Measurements from ENCODE around the gene DENND2A.
"Not testable (repeated sequence)": the region's sequence is repeated elsewhere in the genome, so short reads cannot be mapped to it uniquely, and the experiment has no call there.

The DENND2A gene

DNA sequence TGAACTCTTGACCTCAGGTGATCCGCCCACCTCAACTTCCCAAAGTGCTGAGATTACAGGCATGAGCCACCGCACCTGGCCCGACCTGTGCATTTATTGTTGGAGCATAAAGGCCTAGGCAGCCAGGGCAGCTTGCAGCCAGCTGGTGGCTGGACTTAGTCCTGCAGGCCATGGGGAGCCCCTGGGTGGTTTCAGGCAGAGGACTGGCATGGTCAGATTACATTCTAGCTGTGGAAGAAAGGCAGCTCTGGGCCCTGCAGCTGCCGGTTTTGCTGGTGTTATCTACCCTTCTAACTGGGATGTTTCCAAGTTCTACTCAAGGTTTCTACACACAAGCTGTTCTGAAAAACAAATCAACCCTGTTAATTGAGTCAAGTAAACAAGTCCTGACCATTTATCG is 138.6 kb downstream of the DENND2A start:
- ChIA-PET POLR2A (no interaction called here), CTCF (interaction anchor here (0.6 to 3.4 kb wide), 8 partner anchors 9 to 151 kb away, joined by 3 to 17 read pairs (median 4); no protein-coding TSS in a partner anchor)
- DNase-seq (ENCODE audit: low read depth, low spot score), result no peak

GRCh38 chr7:140497807-140498206 is 142.8 kb downstream of the DENND2A start:
- CTCF ChIA-PET, result interaction anchor here (1.1 to 1.3 kb wide), 2 partner anchors 10 to 156 kb away, joined by 4 to 5 read pairs; no protein-coding TSS in a partner anchor
- H3K4me3 ChIP-seq (ENCODE audit: low read depth, low read length); POLR2A ChIA-PET; DNase-seq (ENCODE audit: low read depth, low spot score): not testable (repeated sequence)

More for the DNA sequence above, 138.6 kb downstream of the DENND2A start:
- TF ChIP-seq, protein P1, sequence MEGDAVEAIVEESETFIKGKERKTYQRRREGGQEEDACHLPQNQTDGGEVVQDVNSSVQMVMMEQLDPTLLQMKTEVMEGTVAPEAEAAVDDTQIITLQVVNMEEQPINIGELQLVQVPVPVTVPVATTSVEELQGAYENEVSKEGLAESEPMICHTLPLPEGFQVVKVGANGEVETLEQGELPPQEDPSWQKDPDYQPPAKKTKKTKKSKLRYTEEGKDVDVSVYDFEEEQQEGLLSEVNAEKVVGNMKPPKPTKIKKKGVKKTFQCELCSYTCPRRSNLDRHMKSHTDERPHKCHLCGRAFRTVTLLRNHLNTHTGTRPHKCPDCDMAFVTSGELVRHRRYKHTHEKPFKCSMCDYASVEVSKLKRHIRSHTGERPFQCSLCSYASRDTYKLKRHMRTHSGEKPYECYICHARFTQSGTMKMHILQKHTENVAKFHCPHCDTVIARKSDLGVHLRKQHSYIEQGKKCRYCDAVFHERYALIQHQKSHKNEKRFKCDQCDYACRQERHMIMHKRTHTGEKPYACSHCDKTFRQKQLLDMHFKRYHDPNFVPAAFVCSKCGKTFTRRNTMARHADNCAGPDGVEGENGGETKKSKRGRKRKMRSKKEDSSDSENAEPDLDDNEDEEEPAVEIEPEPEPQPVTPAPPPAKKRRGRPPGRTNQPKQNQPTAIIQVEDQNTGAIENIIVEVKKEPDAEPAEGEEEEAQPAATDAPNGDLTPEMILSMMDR (IDR thresholded peaks at IDR 0.05; ENCODE audit: insufficient read depth, low read length, missing control alignments), result no peak
- H3K4me3 ChIP-seq (ENCODE audit: low read depth, low read length), result no peak overlapping the region

DNA sequence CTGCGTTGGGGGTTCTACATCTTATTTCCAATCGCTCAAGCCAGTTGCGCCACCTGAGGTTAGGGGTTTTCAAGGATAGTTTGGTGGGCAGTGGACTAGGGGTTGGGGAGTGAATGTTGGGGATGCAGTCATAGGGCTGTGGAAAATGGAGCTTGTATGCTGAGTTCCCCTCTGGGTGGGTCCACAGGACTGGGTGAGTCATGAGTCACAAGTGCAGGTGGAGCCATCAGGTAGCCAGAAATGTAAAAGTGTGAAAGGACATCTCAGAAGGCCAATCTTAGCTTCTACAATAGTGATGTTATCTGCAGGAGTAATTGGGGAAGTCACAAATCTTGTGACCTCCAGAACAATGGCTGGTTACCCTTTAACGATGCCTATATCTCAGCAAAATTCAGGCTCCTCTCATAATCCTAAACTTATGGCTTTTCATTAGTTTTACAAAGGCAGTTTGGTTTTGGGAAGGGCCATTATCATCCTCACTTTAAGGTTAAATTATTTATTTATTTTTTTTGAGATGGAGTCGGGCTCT is 143.3 kb downstream of the DENND2A start:
- DNase-seq (ENCODE audit: low read depth, low spot score), result no peak
- TF ChIP-seq, protein P1 (IDR thresholded peaks at IDR 0.05; ENCODE audit: insufficient read depth, low read length, missing control alignments), result no peak
- POLR2A ChIA-PET, result no interaction called here

GRCh38 chr7:140495514-140496097 is 145.0 kb downstream of the DENND2A start:
- H3K4me3 ChIP-seq (ENCODE audit: low read depth, low read length), result no peak overlapping the region
- TF ChIP-seq, protein P1 (IDR thresholded peaks at IDR 0.05; ENCODE audit: insufficient read depth, low read length, missing control alignments), result no peak
- no peak for DNase-seq (ENCODE audit: low read depth, low spot score)
- POLR2A ChIA-PET, result no interaction called here
- CTCF ChIA-PET, result interaction anchor here (0.6 kb wide), 1 partner anchor 154 kb away, joined by 3 read pairs; no protein-coding TSS in a partner anchor

More for the DNA sequence above, 143.3 kb downstream of the DENND2A start:
- no peak overlapping the region for H3K4me3 ChIP-seq (ENCODE audit: low read depth, low read length)
- CTCF ChIA-PET, result interaction anchor here (1.1 to 1.3 kb wide), 2 partner anchors 9 to 156 kb away, joined by 4 to 5 read pairs; no protein-coding TSS in a partner anchor

DNA sequence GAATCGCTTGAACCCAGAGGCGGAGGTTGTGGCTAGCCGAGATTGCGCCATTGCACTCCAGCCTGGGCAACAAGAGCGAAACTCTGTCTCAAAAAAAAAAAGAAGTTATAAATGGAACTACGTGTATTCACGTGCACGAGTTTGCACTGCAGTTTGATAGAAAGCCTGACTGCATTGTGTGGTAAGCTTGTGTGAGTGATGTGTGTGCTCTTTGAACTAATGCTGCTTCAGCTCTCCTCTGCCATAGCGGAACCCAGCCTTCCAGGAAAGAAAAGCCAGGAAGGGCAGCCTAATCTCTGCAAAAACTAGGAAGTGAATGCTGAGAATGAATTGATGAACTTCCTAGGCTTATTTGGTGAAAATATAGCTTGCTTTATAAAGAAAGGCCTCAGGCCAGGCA is 145.7 kb downstream of the DENND2A start:
- ChIA-PET POLR2A (no interaction called here), CTCF (no interaction called here)
- TF ChIP-seq, protein P1 (IDR thresholded peaks at IDR 0.05; ENCODE audit: insufficient read depth, low read length, missing control alignments), result no peak
- H3K4me3 ChIP-seq (ENCODE audit: low read depth, low read length), result no peak overlapping the region
- DNase-seq (ENCODE audit: low read depth, low spot score), result no peak

DNA sequence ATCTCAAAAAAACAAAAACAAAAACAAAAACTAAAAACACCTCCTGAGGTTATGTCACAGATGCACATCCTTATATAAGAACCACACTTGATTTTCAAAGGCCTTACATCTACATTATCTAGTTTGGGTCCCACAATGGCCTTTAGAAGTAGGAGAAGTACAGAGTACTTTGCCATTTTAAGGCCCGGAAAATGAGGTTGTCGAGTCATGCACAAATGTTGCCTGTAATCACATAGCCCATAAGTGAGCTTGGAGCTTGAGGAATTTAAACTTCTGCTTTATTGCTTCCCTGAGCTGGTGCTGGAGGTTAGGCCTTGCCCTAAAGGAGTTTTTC is 151.6 kb downstream of the DENND2A start:
- ChIA-PET CTCF (interaction anchor here (1.1 to 6.8 kb wide), 3 partner anchors 9 to 165 kb away, joined by 3 to 65 read pairs (median 5); no protein-coding TSS in a partner anchor), POLR2A (no interaction called here)
- no peak for DNase-seq (ENCODE audit: low read depth, low spot score)
- H3K4me3 ChIP-seq (ENCODE audit: low read depth, low read length), result no peak overlapping the region
- TF ChIP-seq, protein P1 (IDR thresholded peaks at IDR 0.05; ENCODE audit: insufficient read depth, low read length, missing control alignments), result no peak

Data from AG04449 (cell line).